ENCODE results near the gene U2AF2. TPM values are rescaled to one million over a fixed set of nuclear protein-coding genes. Genes with fewer than 3 reads are reported as not detected.

U2AF2 gene
- polyA plus RNA-seq, 1 donor from 2014 or later, result 129 TPM

DNA sequence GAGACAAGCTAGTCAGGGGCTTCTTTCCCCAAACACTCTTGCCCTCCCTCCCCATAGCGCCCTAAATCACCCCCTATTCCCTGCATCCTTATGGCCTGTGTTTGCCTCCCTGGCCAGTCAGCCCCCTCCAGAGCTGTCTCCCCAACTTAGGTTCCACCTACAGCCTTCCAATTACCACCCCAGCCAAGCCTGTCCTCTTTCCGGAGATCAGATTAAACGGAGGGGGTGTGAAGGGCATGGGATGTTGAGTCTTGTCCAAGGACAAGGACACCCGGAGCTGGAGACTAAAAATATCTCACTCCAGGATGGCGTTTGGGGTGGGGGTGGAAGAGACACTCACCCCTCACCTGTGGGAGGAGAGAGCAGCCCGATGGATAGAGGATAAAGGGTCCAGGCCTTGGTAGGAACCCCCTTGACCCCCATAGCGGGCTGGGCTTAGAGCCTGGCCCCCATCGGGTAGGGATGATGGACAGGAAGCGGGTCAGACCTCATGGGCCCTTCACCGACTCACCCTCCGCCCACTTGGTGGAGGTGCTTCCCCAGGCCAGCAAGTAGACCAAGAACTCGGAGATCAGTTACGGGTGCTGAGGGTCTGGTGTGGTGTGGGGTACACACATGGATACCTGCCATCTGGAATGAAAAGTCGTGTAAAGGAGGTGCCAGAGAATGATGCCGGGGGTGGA is 43.4 kb upstream of the U2AF2 start:
- Histone ChIP-seq H3K27me3 (ENCODE audit: insufficient read depth, low read depth, low read length) (no peaks in the 10 kb centered on the region), H4K20me1 (ENCODE audit: insufficient read depth) (no peaks in the 10 kb centered on the region), H3K9me2 (ENCODE audit: insufficient read depth, low read length) (no peaks in the 10 kb centered on the region), H3K79me2 (replicated peaks; ENCODE audit: insufficient read depth, low read length) (peaks cover 25% of the 10 kb centered on the region), H3K27ac (ENCODE audit: low read length) (no peak overlapping the region), H3K36me3 (ENCODE audit: insufficient read depth, low read length) (peaks cover 8% of the 10 kb centered on the region), H3K9ac (ENCODE audit: low read length) (no peak overlapping the region), H3F3A (ENCODE audit: insufficient read depth, low read length, poor library complexity, severe bottlenecking) (no peaks in the 10 kb centered on the region), H2AFZ (ENCODE audit: low read depth, low read length) (no peak overlapping the region), H3K4me2 (ENCODE audit: low read length) (no peak overlapping the region), H3K9me3 (ENCODE audit: low read length) (no peaks in the 10 kb centered on the region), H3K4me3 (ENCODE audit: low read length) (no peak overlapping the region)
- no peak for TF ChIP-seq EZH2 (IDR thresholded peaks at IDR 0.05; ENCODE audit: borderline replicate concordance, insufficient read depth, low read length, poor library complexity, severe bottlenecking)
- TF ChIP-seq SMC3 (conservative IDR thresholded peaks at IDR 0.05; ENCODE audit: poor library complexity), result no peak
- no peak for TF ChIP-seq RAD21 (conservative IDR thresholded peaks at IDR 0.05)
- no peak for TF ChIP-seq MXI1 (conservative IDR thresholded peaks at IDR 0.05; ENCODE audit: poor library complexity, severe bottlenecking)
- no peak for TF ChIP-seq TAF1 (IDR thresholded peaks at IDR 0.05; ENCODE audit: low read depth)
- no peak for TF ChIP-seq EP300 (conservative IDR thresholded peaks at IDR 0.05; ENCODE audit: poor library complexity, severe bottlenecking)
- TF ChIP-seq POLR2AphosphoS5 (IDR thresholded peaks at IDR 0.05), result no peak
- TF ChIP-seq CTCF (IDR thresholded peaks at IDR 0.05; ENCODE audit: poor library complexity, severe bottlenecking), result no peak
- TF ChIP-seq, protein P1, sequence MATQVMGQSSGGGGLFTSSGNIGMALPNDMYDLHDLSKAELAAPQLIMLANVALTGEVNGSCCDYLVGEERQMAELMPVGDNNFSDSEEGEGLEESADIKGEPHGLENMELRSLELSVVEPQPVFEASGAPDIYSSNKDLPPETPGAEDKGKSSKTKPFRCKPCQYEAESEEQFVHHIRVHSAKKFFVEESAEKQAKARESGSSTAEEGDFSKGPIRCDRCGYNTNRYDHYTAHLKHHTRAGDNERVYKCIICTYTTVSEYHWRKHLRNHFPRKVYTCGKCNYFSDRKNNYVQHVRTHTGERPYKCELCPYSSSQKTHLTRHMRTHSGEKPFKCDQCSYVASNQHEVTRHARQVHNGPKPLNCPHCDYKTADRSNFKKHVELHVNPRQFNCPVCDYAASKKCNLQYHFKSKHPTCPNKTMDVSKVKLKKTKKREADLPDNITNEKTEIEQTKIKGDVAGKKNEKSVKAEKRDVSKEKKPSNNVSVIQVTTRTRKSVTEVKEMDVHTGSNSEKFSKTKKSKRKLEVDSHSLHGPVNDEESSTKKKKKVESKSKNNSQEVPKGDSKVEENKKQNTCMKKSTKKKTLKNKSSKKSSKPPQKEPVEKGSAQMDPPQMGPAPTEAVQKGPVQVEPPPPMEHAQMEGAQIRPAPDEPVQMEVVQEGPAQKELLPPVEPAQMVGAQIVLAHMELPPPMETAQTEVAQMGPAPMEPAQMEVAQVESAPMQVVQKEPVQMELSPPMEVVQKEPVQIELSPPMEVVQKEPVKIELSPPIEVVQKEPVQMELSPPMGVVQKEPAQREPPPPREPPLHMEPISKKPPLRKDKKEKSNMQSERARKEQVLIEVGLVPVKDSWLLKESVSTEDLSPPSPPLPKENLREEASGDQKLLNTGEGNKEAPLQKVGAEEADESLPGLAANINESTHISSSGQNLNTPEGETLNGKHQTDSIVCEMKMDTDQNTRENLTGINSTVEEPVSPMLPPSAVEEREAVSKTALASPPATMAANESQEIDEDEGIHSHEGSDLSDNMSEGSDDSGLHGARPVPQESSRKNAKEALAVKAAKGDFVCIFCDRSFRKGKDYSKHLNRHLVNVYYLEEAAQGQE (IDR thresholded peaks at IDR 0.05; ENCODE audit: borderline replicate concordance), result no peak

GRCh38 chr19:55611983-55612645 is 42.7 kb upstream of the U2AF2 start:
- Histone ChIP-seq H3K27ac (ENCODE audit: low read length) (no peak overlapping the region), H3K27me3 (ENCODE audit: insufficient read depth, low read depth, low read length) (no peaks in the 10 kb centered on the region)

More at GRCh38 chr19:55611983-55612645, 42.7 kb upstream of the U2AF2 start:
- no peak overlapping the region for H2AFZ ChIP-seq (ENCODE audit: low read depth, low read length)
- H3K9me3 ChIP-seq (ENCODE audit: low read length), result no peaks in the 10 kb centered on the region
- peaks cover 8% of the 10 kb centered on the region for H3K36me3 ChIP-seq (ENCODE audit: insufficient read depth, low read length)
- H3K4me3 ChIP-seq (ENCODE audit: low read length), result no peak overlapping the region
- H4K20me1 ChIP-seq (ENCODE audit: insufficient read depth), result no peaks in the 10 kb centered on the region
- no peak overlapping the region for H3K9ac ChIP-seq (ENCODE audit: low read length)
- TF ChIP-seq EZH2 (IDR thresholded peaks at IDR 0.05; ENCODE audit: borderline replicate concordance, insufficient read depth, low read length, poor library complexity, severe bottlenecking) (no peak), EP300 (conservative IDR thresholded peaks at IDR 0.05; ENCODE audit: poor library complexity, severe bottlenecking) (no peak), RAD21 (conservative IDR thresholded peaks at IDR 0.05) (no peak), CTCF (IDR thresholded peaks at IDR 0.05; ENCODE audit: poor library complexity, severe bottlenecking) (no peak), POLR2AphosphoS5 (IDR thresholded peaks at IDR 0.05) (no peak), SMC3 (conservative IDR thresholded peaks at IDR 0.05; ENCODE audit: poor library complexity) (no peak), MXI1 (conservative IDR thresholded peaks at IDR 0.05; ENCODE audit: poor library complexity, severe bottlenecking) (no peak), TAF1 (IDR thresholded peaks at IDR 0.05; ENCODE audit: low read depth) (no peak)
- TF ChIP-seq, protein P1 (IDR thresholded peaks at IDR 0.05; ENCODE audit: borderline replicate concordance), result no peak
- peaks cover 19% of the 10 kb centered on the region for H3K79me2 ChIP-seq (replicated peaks; ENCODE audit: insufficient read depth, low read length)
- H3K9me2 ChIP-seq (ENCODE audit: insufficient read depth, low read length), result no peaks in the 10 kb centered on the region
- no peaks in the 10 kb centered on the region for H3F3A ChIP-seq (ENCODE audit: insufficient read depth, low read length, poor library complexity, severe bottlenecking)
- H3K4me2 ChIP-seq (ENCODE audit: low read length), result no peak overlapping the region

All from neural cell (in vitro differentiated cells).